ENCODE measurements around the gene DPP7.

The DPP7 gene

GRCh38 chr9:137103206-137103999 is 11.1 kb downstream of the DPP7 start:
- H3K27me3 ChIP-seq (replicated peaks; ENCODE audit: control insufficient read depth, insufficient read depth, low read length, poor library complexity, severe bottlenecking): no peaks in the 10 kb centered on the region
- H3K9me3 ChIP-seq (ENCODE audit: control insufficient read depth, low read length): no peaks in the 10 kb centered on the region
- H3K27ac ChIP-seq (ENCODE audit: insufficient read depth, low read length, poor library complexity, severe bottlenecking): no peak overlapping the region
- DNase-seq: no peak
- no peak overlapping the region for H3K4me3 ChIP-seq (ENCODE audit: insufficient read depth, low read depth, low read length, poor library complexity, severe bottlenecking)
- H3K4me1 ChIP-seq (ENCODE audit: control insufficient read depth, insufficient read depth, low read length, poor library complexity, severe bottlenecking): no peaks in the 10 kb centered on the region
- H3K36me3 ChIP-seq (ENCODE audit: control insufficient read depth, insufficient read depth, low read length): peaks cover 87% of the 10 kb centered on the region

GRCh38 chr9:137099231-137099630 is 15.3 kb downstream of the DPP7 start:
- peaks cover 23% of the 10 kb centered on the region for H3K4me1 ChIP-seq (ENCODE audit: control insufficient read depth, insufficient read depth, low read length, poor library complexity, severe bottlenecking)

GRCh38 chr9:137097761-137098462 is 16.6 kb downstream of the DPP7 start:
- no peak for DNase-seq
- Histone ChIP-seq H3K27ac (ENCODE audit: insufficient read depth, low read length, poor library complexity, severe bottlenecking) (no peak overlapping the region), H3K36me3 (ENCODE audit: control insufficient read depth, insufficient read depth, low read length) (peaks cover 57% of the 10 kb centered on the region), H3K9me3 (ENCODE audit: control insufficient read depth, low read length) (no peaks in the 10 kb centered on the region), H3K27me3 (replicated peaks; ENCODE audit: control insufficient read depth, insufficient read depth, low read length, poor library complexity, severe bottlenecking) (no peaks in the 10 kb centered on the region), H3K4me1 (ENCODE audit: control insufficient read depth, insufficient read depth, low read length, poor library complexity, severe bottlenecking) (peaks cover 23% of the 10 kb centered on the region), H3K4me3 (ENCODE audit: insufficient read depth, low read depth, low read length, poor library complexity, severe bottlenecking) (no peak overlapping the region)

More at GRCh38 chr9:137099231-137099630, 15.3 kb downstream of the DPP7 start:
- H3K36me3 ChIP-seq (ENCODE audit: control insufficient read depth, insufficient read depth, low read length): peaks cover 67% of the 10 kb centered on the region
- no peaks in the 10 kb centered on the region for H3K27me3 ChIP-seq (replicated peaks; ENCODE audit: control insufficient read depth, insufficient read depth, low read length, poor library complexity, severe bottlenecking)
- no peaks in the 10 kb centered on the region for H3K9me3 ChIP-seq (ENCODE audit: control insufficient read depth, low read length)
- H3K4me3 ChIP-seq (ENCODE audit: insufficient read depth, low read depth, low read length, poor library complexity, severe bottlenecking): no peak overlapping the region
- no peak overlapping the region for H3K27ac ChIP-seq (ENCODE audit: insufficient read depth, low read length, poor library complexity, severe bottlenecking)
- DNase-seq: no peak

GRCh38 chr9:137096785-137097546 is 17.6 kb downstream of the DPP7 start:
- Histone ChIP-seq H3K4me3 (ENCODE audit: insufficient read depth, low read depth, low read length, poor library complexity, severe bottlenecking) (peak overlapping the region; percentile 27), H3K9me3 (ENCODE audit: control insufficient read depth, low read length) (no peaks in the 10 kb centered on the region), H3K27ac (ENCODE audit: insufficient read depth, low read length, poor library complexity, severe bottlenecking) (peak overlapping the region; percentile 68), H3K4me1 (ENCODE audit: control insufficient read depth, insufficient read depth, low read length, poor library complexity, severe bottlenecking) (peaks cover 23% of the 10 kb centered on the region), H3K36me3 (ENCODE audit: control insufficient read depth, insufficient read depth, low read length) (peaks cover 51% of the 10 kb centered on the region), H3K27me3 (replicated peaks; ENCODE audit: control insufficient read depth, insufficient read depth, low read length, poor library complexity, severe bottlenecking) (no peaks in the 10 kb centered on the region)
- no peak for DNase-seq

- Histone ChIP-seq H3K4me3 (ENCODE audit: insufficient read depth, low read depth, low read length, poor library complexity, severe bottlenecking) (peak overlapping the region; percentile 27), H3K9me3 (ENCODE audit: control insufficient read depth, low read length) (no peaks in the 10 kb centered on the region), H3K27ac (ENCODE audit: insufficient read depth, low read length, poor library complexity, severe bottlenecking) (peak overlapping the region; percentile 68), H3K36me3 (ENCODE audit: control insufficient read depth, insufficient read depth, low read length) (peaks cover 44% of the 10 kb centered on the region), H3K4me1 (ENCODE audit: control insufficient read depth, insufficient read depth, low read length, poor library complexity, severe bottlenecking) (peaks cover 23% of the 10 kb centered on the region), H3K27me3 (replicated peaks; ENCODE audit: control insufficient read depth, insufficient read depth, low read length, poor library complexity, severe bottlenecking) (no peaks in the 10 kb centered on the region)
- peak; percentile 76 to 80 (median 77) for DNase-seq
These were observed 18.6 kb downstream of the DPP7 start for GRCh38 chr9:137095664-137096517.

- peaks cover 13% of the 10 kb centered on the region for H3K36me3 ChIP-seq (ENCODE audit: control insufficient read depth, insufficient read depth, low read length)
- no peak overlapping the region for H3K27ac ChIP-seq (ENCODE audit: insufficient read depth, low read length, poor library complexity, severe bottlenecking)
- DNase-seq: no peak
These were observed 25.1 kb downstream of the DPP7 start for GRCh38 chr9:137089232-137089947.

GRCh38 chr9:137088121-137088520 is 26.4 kb downstream of the DPP7 start:
- DNase-seq: no peak
- peaks cover 19% of the 10 kb centered on the region for H3K4me1 ChIP-seq (ENCODE audit: control insufficient read depth, insufficient read depth, low read length, poor library complexity, severe bottlenecking)
- no peak overlapping the region for H3K27ac ChIP-seq (ENCODE audit: insufficient read depth, low read length, poor library complexity, severe bottlenecking)
- peaks cover 13% of the 10 kb centered on the region for H3K36me3 ChIP-seq (ENCODE audit: control insufficient read depth, insufficient read depth, low read length)
- H3K9me3 ChIP-seq (ENCODE audit: control insufficient read depth, low read length): no peaks in the 10 kb centered on the region
- H3K4me3 ChIP-seq (ENCODE audit: insufficient read depth, low read depth, low read length, poor library complexity, severe bottlenecking): no peak overlapping the region
- H3K27me3 ChIP-seq (replicated peaks; ENCODE audit: control insufficient read depth, insufficient read depth, low read length, poor library complexity, severe bottlenecking): no peaks in the 10 kb centered on the region

More at GRCh38 chr9:137089232-137089947, 25.1 kb downstream of the DPP7 start:
- Histone ChIP-seq H3K9me3 (ENCODE audit: control insufficient read depth, low read length) (no peaks in the 10 kb centered on the region), H3K27me3 (replicated peaks; ENCODE audit: control insufficient read depth, insufficient read depth, low read length, poor library complexity, severe bottlenecking) (no peaks in the 10 kb centered on the region), H3K4me1 (ENCODE audit: control insufficient read depth, insufficient read depth, low read length, poor library complexity, severe bottlenecking) (peaks cover 19% of the 10 kb centered on the region), H3K4me3 (ENCODE audit: insufficient read depth, low read depth, low read length, poor library complexity, severe bottlenecking) (no peak overlapping the region)

- peaks cover 19% of the 10 kb centered on the region for H3K4me1 ChIP-seq (ENCODE audit: control insufficient read depth, insufficient read depth, low read length, poor library complexity, severe bottlenecking)
- no peak for DNase-seq
- H3K27me3 ChIP-seq (replicated peaks; ENCODE audit: control insufficient read depth, insufficient read depth, low read length, poor library complexity, severe bottlenecking): no peaks in the 10 kb centered on the region
- peak overlapping the region; percentile 77 for H3K4me3 ChIP-seq (ENCODE audit: insufficient read depth, low read depth, low read length, poor library complexity, severe bottlenecking)
- H3K9me3 ChIP-seq (ENCODE audit: control insufficient read depth, low read length): no peaks in the 10 kb centered on the region
- peak overlapping the region; percentile 92 for H3K27ac ChIP-seq (ENCODE audit: insufficient read depth, low read length, poor library complexity, severe bottlenecking)
- peaks cover 14% of the 10 kb centered on the region for H3K36me3 ChIP-seq (ENCODE audit: control insufficient read depth, insufficient read depth, low read length)
These were observed 27.1 kb downstream of the DPP7 start for GRCh38 chr9:137087409-137087925.

Data from effector memory CD4-positive, alpha-beta T cell (primary cell).